ENCODE measurements around the gene FAM98A.

The FAM98A gene

DNA sequence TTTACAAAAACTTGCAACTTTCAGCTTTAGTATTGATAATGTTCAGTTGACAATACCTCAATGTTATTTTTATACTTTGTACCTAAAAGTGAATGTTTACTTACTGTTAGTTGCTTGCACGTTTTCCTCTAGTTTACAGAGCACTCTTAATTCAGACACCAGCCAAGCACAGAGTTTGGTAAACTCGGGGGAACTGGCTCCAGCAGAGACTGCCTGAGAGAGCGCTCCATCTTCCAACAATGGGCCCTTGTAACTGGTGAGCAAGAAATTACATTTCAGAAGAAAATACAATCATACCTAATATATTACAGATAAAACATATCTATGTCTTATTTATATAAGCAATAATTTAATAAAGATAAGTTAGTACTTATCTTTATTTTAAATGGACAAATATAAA lies 3.7 kb downstream of the FAM98A start:
- H3K4me2 ChIP-seq (ENCODE audit: low read length): no peak overlapping the region
- TF ChIP-seq, protein P1, sequence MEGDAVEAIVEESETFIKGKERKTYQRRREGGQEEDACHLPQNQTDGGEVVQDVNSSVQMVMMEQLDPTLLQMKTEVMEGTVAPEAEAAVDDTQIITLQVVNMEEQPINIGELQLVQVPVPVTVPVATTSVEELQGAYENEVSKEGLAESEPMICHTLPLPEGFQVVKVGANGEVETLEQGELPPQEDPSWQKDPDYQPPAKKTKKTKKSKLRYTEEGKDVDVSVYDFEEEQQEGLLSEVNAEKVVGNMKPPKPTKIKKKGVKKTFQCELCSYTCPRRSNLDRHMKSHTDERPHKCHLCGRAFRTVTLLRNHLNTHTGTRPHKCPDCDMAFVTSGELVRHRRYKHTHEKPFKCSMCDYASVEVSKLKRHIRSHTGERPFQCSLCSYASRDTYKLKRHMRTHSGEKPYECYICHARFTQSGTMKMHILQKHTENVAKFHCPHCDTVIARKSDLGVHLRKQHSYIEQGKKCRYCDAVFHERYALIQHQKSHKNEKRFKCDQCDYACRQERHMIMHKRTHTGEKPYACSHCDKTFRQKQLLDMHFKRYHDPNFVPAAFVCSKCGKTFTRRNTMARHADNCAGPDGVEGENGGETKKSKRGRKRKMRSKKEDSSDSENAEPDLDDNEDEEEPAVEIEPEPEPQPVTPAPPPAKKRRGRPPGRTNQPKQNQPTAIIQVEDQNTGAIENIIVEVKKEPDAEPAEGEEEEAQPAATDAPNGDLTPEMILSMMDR (IDR thresholded peaks at IDR 0.05): no peak
- peaks cover 30% of the 10 kb centered on the region for H3K4me1 ChIP-seq
- H3K27ac ChIP-seq: peak overlapping the region; percentile 98
- H3K27me3 ChIP-seq (ENCODE audit: control insufficient read depth, insufficient read depth, low read length): no peaks in the 10 kb centered on the region
- H2AFZ ChIP-seq: no peak overlapping the region
- H3K9me3 ChIP-seq (ENCODE audit: control insufficient read depth, low read length): no peaks in the 10 kb centered on the region
- H3K79me2 ChIP-seq: peaks cover 42% of the 10 kb centered on the region
- no peak overlapping the region for H3K4me3 ChIP-seq (ENCODE audit: low read depth, low read length)
- H3K36me3 ChIP-seq (ENCODE audit: control insufficient read depth, insufficient read depth, low read length): no peaks in the 10 kb centered on the region
- H3K9ac ChIP-seq: no peak overlapping the region

DNA sequence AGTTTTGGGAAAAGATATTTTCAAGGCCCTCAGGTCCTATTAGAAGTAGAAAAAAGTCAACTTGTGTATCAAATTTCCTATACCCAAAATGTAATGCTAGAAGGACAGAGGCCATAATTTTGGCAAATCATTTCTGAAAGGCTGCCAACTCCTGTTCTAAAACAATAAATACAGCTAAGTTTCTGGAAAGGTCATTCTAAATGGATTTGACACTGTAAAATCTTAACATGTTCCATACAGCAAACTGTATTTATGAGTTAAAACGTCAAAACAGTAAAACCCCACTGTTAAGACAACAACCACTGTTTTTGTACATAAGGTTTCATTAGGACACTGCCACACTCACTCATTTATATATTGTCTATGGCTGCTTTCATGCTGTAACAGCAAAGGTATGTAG lies 9.7 kb downstream of the FAM98A start:
- H3K4me1 ChIP-seq: peaks cover 62% of the 10 kb centered on the region
- H3K4me2 ChIP-seq (ENCODE audit: low read length): no peak overlapping the region
- TF ChIP-seq, protein P1 (IDR thresholded peaks at IDR 0.05): no peak
- H3K27me3 ChIP-seq (ENCODE audit: control insufficient read depth, insufficient read depth, low read length): no peaks in the 10 kb centered on the region
- H3K9me3 ChIP-seq (ENCODE audit: control insufficient read depth, low read length): no peaks in the 10 kb centered on the region
- H3K4me3 ChIP-seq (ENCODE audit: low read depth, low read length): no peak overlapping the region
- peak overlapping the region; percentile 89 for H3K27ac ChIP-seq
- H3K9ac ChIP-seq: peak overlapping the region; percentile 3
- H3K36me3 ChIP-seq (ENCODE audit: control insufficient read depth, insufficient read depth, low read length): no peaks in the 10 kb centered on the region
- peaks cover 24% of the 10 kb centered on the region for H3K79me2 ChIP-seq
- H2AFZ ChIP-seq: no peak overlapping the region

DNA sequence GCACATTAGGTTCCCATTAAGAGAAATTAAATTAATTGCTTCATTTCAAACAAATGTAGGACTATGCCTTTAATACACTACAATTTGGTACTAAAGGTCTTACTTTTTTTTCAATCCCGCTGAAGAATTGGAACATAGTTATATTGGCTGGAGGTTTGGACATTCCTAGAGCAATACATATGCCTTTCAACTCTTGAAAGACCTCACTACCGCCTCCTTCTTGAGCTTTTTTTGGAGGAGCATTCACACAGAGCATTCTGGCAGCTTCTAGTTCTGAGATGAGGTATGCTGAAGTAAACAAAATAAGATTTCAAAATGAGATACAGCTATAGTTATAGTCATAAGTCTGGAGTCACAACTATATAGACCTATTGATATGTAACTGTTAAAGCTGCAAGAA lies 10.9 kb downstream of the FAM98A start:
- Histone ChIP-seq H3K4me3 (ENCODE audit: low read depth, low read length) (no peak overlapping the region), H2AFZ (no peak overlapping the region), H3K79me2 (peaks cover 15% of the 10 kb centered on the region), H3K9ac (no peak overlapping the region), H3K36me3 (ENCODE audit: control insufficient read depth, insufficient read depth, low read length) (no peaks in the 10 kb centered on the region), H3K4me2 (ENCODE audit: low read length) (no peak overlapping the region), H3K4me1 (peaks cover 63% of the 10 kb centered on the region), H3K27ac (peak overlapping the region; percentile 89), H3K27me3 (ENCODE audit: control insufficient read depth, insufficient read depth, low read length) (no peaks in the 10 kb centered on the region), H3K9me3 (ENCODE audit: control insufficient read depth, low read length) (no peaks in the 10 kb centered on the region)
- TF ChIP-seq, protein P1 (IDR thresholded peaks at IDR 0.05): no peak

- peaks cover 7% of the 10 kb centered on the region for H3K79me2 ChIP-seq
- no peaks in the 10 kb centered on the region for H3K27me3 ChIP-seq (ENCODE audit: control insufficient read depth, insufficient read depth, low read length)
- peak overlapping the region; percentile 89 for H3K27ac ChIP-seq
- H3K4me3 ChIP-seq (ENCODE audit: low read depth, low read length): no peak overlapping the region
- H3K4me1 ChIP-seq: peaks cover 53% of the 10 kb centered on the region
- H3K9ac ChIP-seq: no peak overlapping the region
- no peaks in the 10 kb centered on the region for H3K36me3 ChIP-seq (ENCODE audit: control insufficient read depth, insufficient read depth, low read length)
- H2AFZ ChIP-seq: no peak overlapping the region
- TF ChIP-seq, protein P1 (IDR thresholded peaks at IDR 0.05): no peak
- no peak overlapping the region for H3K4me2 ChIP-seq (ENCODE audit: low read length)
- no peaks in the 10 kb centered on the region for H3K9me3 ChIP-seq (ENCODE audit: control insufficient read depth, low read length)
These were observed 12.3 kb downstream of the FAM98A start for GRCh38 chr2:33586766-33587165.

GRCh38 chr2:33583194-33583938 lies 15.7 kb downstream of the FAM98A start:
- TF ChIP-seq, protein P1 (IDR thresholded peaks at IDR 0.05): peak; percentile 84
- H3K9ac ChIP-seq: no peak overlapping the region
- H3K27ac ChIP-seq: peak overlapping the region; percentile 43
- H3K4me1 ChIP-seq: peaks cover 25% of the 10 kb centered on the region
- H3K27me3 ChIP-seq (ENCODE audit: control insufficient read depth, insufficient read depth, low read length): no peaks in the 10 kb centered on the region
- no peak overlapping the region for H3K4me3 ChIP-seq (ENCODE audit: low read depth, low read length)
- no peak overlapping the region for H3K4me2 ChIP-seq (ENCODE audit: low read length)
- peaks cover 7% of the 10 kb centered on the region for H3K79me2 ChIP-seq
- H3K36me3 ChIP-seq (ENCODE audit: control insufficient read depth, insufficient read depth, low read length): no peaks in the 10 kb centered on the region
- H3K9me3 ChIP-seq (ENCODE audit: control insufficient read depth, low read length): no peaks in the 10 kb centered on the region
- no peak overlapping the region for H2AFZ ChIP-seq

Measured in parathyroid adenoma (tissue), 2 donors.